MM.1S (cell line): ENCODE measurements around the gene PM20D1.

Source experiments
- DNase-seq: peaks from one replicate; pipeline ENCODE4 v3.0.0-alpha.2; 2015
- H2AFZ ChIP-seq: fragments of 300-600 bp; sonication (generic); 2 replicates; pipeline ENCODE4 v1.6.0; 2016; ENCODE audit warnings: antibody characterized with exemption, low read length
- H3F3A ChIP-seq: fragments of 300-600 bp; sonication (generic); 2 replicates; pipeline ENCODE4 v1.6.1; 2016; ENCODE audit warnings: mild to moderate bottlenecking, antibody characterized with exemption, low read length, moderate library complexity, mixed read lengths; ENCODE audit not compliant: insufficient read depth
- H3K27ac ChIP-seq: fragments of 300-600 bp; sonication (generic); 2 replicates; pipeline ENCODE4 v1.5.1; 2016; ENCODE audit warnings: mild to moderate bottlenecking, low read length
- H3K27me3 ChIP-seq: fragments of 300-600 bp; sonication (generic); replicated peaks from 2 replicates; pipeline ENCODE4 v1.6.0; 2016; ENCODE audit warnings: low read length; ENCODE audit not compliant: insufficient read depth
- H3K36me3 ChIP-seq: fragments of 300-600 bp; sonication (generic); replicated peaks from 2 replicates; pipeline ENCODE4 v1.6.1; 2016; ENCODE audit warnings: mild to moderate bottlenecking, low read length, mixed read lengths; ENCODE audit not compliant: insufficient read depth
- H3K4me1 ChIP-seq: fragments of 300-600 bp; sonication (generic); 2 replicates; pipeline ENCODE4 v1.6.1; 2016; ENCODE audit warnings: low read length, mixed read lengths
- H3K4me2 ChIP-seq: fragments of 300-600 bp; sonication (generic); 2 replicates; pipeline ENCODE4 v1.6.0; 2016; ENCODE audit warnings: low read depth, low read length
- H3K4me3 ChIP-seq: fragments of 300-600 bp; sonication (generic); 2 replicates; pipeline ENCODE4 v1.5.1; 2016; ENCODE audit warnings: low read length, mixed read lengths
- H3K79me2 ChIP-seq: fragments of 300-600 bp; sonication (generic); 2 replicates; pipeline ENCODE4 v1.6.1; 2016; ENCODE audit warnings: mixed run types, low read length, mixed read lengths
- H3K9ac ChIP-seq: fragments of 300-600 bp; sonication (generic); 2 replicates; pipeline ENCODE4 v1.6.1; 2016; ENCODE audit warnings: low read length, mixed read lengths
- H3K9me2 ChIP-seq: fragments of 300-600 bp; sonication (generic); replicated peaks from 2 replicates; pipeline ENCODE4 v1.6.1; 2016; ENCODE audit warnings: mild to moderate bottlenecking, low read length, mixed read lengths; ENCODE audit not compliant: insufficient read depth
- H3K9me3 ChIP-seq: fragments of 300-600 bp; sonication (generic); replicated peaks from 2 replicates; pipeline ENCODE4 v1.6.1; 2016; ENCODE audit warnings: mild to moderate bottlenecking, low read length, mixed read lengths; ENCODE audit not compliant: insufficient read depth
- H4K20me1 ChIP-seq: fragments of 300-600 bp; sonication (generic); 2 replicates; pipeline ENCODE4 v1.6.1; 2016; ENCODE audit warnings: mild to moderate bottlenecking, low read length, moderate library complexity, mixed read lengths; ENCODE audit not compliant: insufficient read depth
- CTCF ChIP-seq: fragments of 300-600 bp; sonication (generic); IDR thresholded peaks from 2 replicates; pipeline ENCODE4 v1.5.1; 2016; ENCODE audit warnings: antibody characterized with exemption, low read length, mixed read lengths
- EZH2 ChIP-seq: fragments of 300-600 bp; sonication (generic); optimal IDR thresholded peaks from 2 replicates; pipeline ENCODE3; 2017; ENCODE audit warnings: low read depth, mild to moderate bottlenecking, antibody characterized with exemption, low read length, mixed read lengths
- EZH2phosphoT487 ChIP-seq: fragments of 300-600 bp; sonication (generic); IDR thresholded peaks from 2 replicates; pipeline ENCODE4 v1.6.1; 2018; ENCODE audit warnings: antibody characterized with exemption, low read length

PM20D1 gene

GRCh38 chr1:205812878-205813754 lies 36.8 kb downstream of the PM20D1 start, which contains the start of gene SLC41A1:
TSS of gene SLC41A1 (minus strand) at chr1:205813198. CDS start at chr1:205810441, 2,757 bp downstream.
- no peak for TF ChIP-seq EZH2phosphoT487
- no peak for TF ChIP-seq EZH2
- no peak for TF ChIP-seq CTCF
- peak within 1 kb of the TSS; percentile 92 for H3K4me3 ChIP-seq
- H3K79me2 ChIP-seq = no peaks in the 10 kb centered on the region
- H4K20me1 ChIP-seq = no peaks in the 10 kb centered on the region
- H3K27ac ChIP-seq = no peak within 1 kb of the TSS
- peak within 1 kb of the TSS; percentile 98 for H3K4me2 ChIP-seq
- no peaks in the 10 kb centered on the region; the same call in 1 of the 2 replicates for H3K27me3 ChIP-seq
- H3F3A ChIP-seq = peaks cover 7% of the 10 kb centered on the region
- peak within 1 kb of the TSS; percentile 71 for H3K9ac ChIP-seq
- no peaks in the 10 kb centered on the region for H3K36me3 ChIP-seq
- H3K9me3 ChIP-seq = no peaks in the 10 kb centered on the region
- DNase-seq = peak; percentile 94
- H2AFZ ChIP-seq = peak within 1 kb of the TSS; percentile 98
- peaks cover 8% of the 10 kb centered on the region; the same call in 1 of the 2 replicates for H3K4me1 ChIP-seq
- H3K9me2 ChIP-seq = no peaks in the 10 kb centered on the region

GRCh38 chr1:205812271-205812877 lies 37.6 kb downstream of the PM20D1 start:
- Histone ChIP-seq H3K27me3 (no peaks in the 10 kb centered on the region; the same call in 1 of the 2 replicates), H3K9ac (peak overlapping the region; percentile 71), H3K27ac (no peak overlapping the region), H4K20me1 (no peaks in the 10 kb centered on the region), H3F3A (peaks cover 7% of the 10 kb centered on the region), H3K4me2 (peak overlapping the region; percentile 98), H2AFZ (peak overlapping the region; percentile 98), H3K79me2 (no peaks in the 10 kb centered on the region), H3K4me1 (peaks cover 8% of the 10 kb centered on the region; the same call in 1 of the 2 replicates), H3K9me2 (no peaks in the 10 kb centered on the region), H3K36me3 (no peaks in the 10 kb centered on the region), H3K9me3 (no peaks in the 10 kb centered on the region), H3K4me3 (peak overlapping the region; percentile 92)
- peak; percentile 13 for DNase-seq
- TF ChIP-seq EZH2phosphoT487 (no peak), CTCF (no peak), EZH2 (no peak)

- Histone ChIP-seq H2AFZ (no peak overlapping the region), H3K36me3 (no peaks in the 10 kb centered on the region), H3K9me3 (no peaks in the 10 kb centered on the region), H3F3A (peaks cover 7% of the 10 kb centered on the region), H3K79me2 (no peaks in the 10 kb centered on the region), H3K4me1 (peaks cover 8% of the 10 kb centered on the region; the same call in 1 of the 2 replicates), H3K9me2 (no peaks in the 10 kb centered on the region), H3K27ac (no peak overlapping the region), H3K27me3 (no peaks in the 10 kb centered on the region; the same call in 1 of the 2 replicates), H3K4me2 (peak overlapping the region; percentile 98), H4K20me1 (no peaks in the 10 kb centered on the region), H3K9ac (no peak overlapping the region), H3K4me3 (no peak overlapping the region)
- DNase-seq = no peak
- TF ChIP-seq EZH2 (no peak), EZH2phosphoT487 (no peak), CTCF (no peak)
Observed at GRCh38 chr1:205811660-205812059, 38.3 kb downstream of the PM20D1 start.
